ENCODE data around the gene MZF1.

Gene MZF1

GRCh38 chr19:58566989-58567388 lies 6.1 kb downstream of the MZF1 start:
- no peaks in the 10 kb centered on the region for H3K9me3 ChIP-seq

GRCh38 chr19:58563823-58564222 lies 9.3 kb downstream of the MZF1 start:
- H3K4me3 ChIP-seq (ENCODE audit: low read depth in 1 of 2, low read length in 1 of 2): no peak overlapping the region
- TF ChIP-seq, protein P1, sequence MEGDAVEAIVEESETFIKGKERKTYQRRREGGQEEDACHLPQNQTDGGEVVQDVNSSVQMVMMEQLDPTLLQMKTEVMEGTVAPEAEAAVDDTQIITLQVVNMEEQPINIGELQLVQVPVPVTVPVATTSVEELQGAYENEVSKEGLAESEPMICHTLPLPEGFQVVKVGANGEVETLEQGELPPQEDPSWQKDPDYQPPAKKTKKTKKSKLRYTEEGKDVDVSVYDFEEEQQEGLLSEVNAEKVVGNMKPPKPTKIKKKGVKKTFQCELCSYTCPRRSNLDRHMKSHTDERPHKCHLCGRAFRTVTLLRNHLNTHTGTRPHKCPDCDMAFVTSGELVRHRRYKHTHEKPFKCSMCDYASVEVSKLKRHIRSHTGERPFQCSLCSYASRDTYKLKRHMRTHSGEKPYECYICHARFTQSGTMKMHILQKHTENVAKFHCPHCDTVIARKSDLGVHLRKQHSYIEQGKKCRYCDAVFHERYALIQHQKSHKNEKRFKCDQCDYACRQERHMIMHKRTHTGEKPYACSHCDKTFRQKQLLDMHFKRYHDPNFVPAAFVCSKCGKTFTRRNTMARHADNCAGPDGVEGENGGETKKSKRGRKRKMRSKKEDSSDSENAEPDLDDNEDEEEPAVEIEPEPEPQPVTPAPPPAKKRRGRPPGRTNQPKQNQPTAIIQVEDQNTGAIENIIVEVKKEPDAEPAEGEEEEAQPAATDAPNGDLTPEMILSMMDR (IDR thresholded peaks at IDR 0.05): no peak

More at GRCh38 chr19:58566989-58567388, 6.1 kb downstream of the MZF1 start:
- peaks cover 28% of the 10 kb centered on the region for H3K36me3 ChIP-seq
- peaks cover 26% of the 10 kb centered on the region for H3K27me3 ChIP-seq
- H3K4me1 ChIP-seq (ENCODE audit: control insufficient read depth in 1 of 2, insufficient read depth in 1 of 2, low read depth in 1 of 2, low read length in 1 of 2): peaks cover 34 to 35% of the 10 kb centered on the region in 2 experiments
- H3K27ac ChIP-seq: no peak overlapping the region
- H3K4me3 ChIP-seq (ENCODE audit: low read depth in 1 of 2, low read length in 1 of 2): no peak overlapping the region
- TF ChIP-seq, protein P1 (IDR thresholded peaks at IDR 0.05): no peak

GRCh38 chr19:58563034-58563573 lies 10.0 kb downstream of the MZF1 start:
- Histone ChIP-seq H3K4me1 (ENCODE audit: control insufficient read depth in 1 of 2, insufficient read depth in 1 of 2, low read depth in 1 of 2, low read length in 1 of 2) (peaks cover 28 to 32% of the 10 kb centered on the region in 2 experiments), H3K27ac (peak overlapping the region; percentile 54)

More at GRCh38 chr19:58563823-58564222, 9.3 kb downstream of the MZF1 start:
- Histone ChIP-seq H3K4me1 (ENCODE audit: control insufficient read depth in 1 of 2, insufficient read depth in 1 of 2, low read depth in 1 of 2, low read length in 1 of 2) (peaks cover 28 to 32% of the 10 kb centered on the region in 2 experiments), H3K27me3 (peaks cover 43% of the 10 kb centered on the region), H3K27ac (no peak overlapping the region), H3K36me3 (peaks cover 17% of the 10 kb centered on the region), H3K9me3 (no peaks in the 10 kb centered on the region)

DNA sequence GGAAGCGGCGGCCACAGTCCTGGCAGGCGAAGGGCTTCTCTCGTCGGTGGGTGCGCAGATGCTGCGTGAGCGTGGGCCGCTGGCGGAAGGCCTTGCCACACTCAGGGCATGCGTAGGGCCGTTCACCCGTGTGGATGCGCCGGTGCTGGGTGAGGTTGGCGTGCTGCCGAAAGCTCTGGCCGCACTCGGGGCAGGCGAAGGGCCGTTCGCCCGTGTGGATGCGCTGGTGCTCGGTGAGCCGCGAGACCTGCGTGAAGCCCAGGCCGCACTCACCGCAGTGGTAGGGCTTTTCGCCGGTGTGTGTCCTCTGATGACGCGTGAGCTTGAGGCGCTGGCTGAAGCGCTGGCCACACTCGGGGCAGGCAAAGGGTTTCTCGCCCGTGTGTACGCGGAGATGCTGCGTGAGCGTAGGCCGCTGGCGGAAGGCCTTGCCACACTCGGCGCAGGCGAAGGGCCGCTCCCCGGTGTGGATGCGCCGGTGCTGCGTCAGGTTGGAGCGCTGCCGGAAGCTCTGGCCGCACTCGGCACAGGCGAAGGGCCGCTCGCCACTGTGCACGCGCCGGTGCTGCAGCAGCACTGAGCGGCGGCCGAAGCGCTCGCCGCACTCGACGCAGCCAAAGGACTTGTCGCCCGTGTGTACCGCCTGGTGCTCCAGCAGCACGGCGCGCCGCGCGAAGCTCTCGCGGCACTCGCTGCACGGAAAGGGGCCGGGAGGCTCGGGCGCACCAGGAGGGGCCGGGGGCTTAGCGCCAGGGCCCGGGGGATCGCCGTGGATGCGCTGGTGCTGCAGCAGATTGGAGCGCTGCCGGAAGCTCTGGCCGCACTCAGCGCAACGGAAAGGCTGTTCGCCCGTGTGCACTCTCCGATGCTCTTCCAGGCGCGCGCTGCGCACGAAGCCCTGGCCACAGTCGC lies 10.8 kb downstream of the MZF1 start:
- Histone ChIP-seq H3K9me3 (no peaks in the 10 kb centered on the region), H3K4me3 (ENCODE audit: low read depth in 1 of 2, low read length in 1 of 2) (peak overlapping the region; percentile 27 to 52), H3K4me1 (ENCODE audit: control insufficient read depth in 1 of 2, insufficient read depth in 1 of 2, low read depth in 1 of 2, low read length in 1 of 2) (peaks cover 33 to 39% of the 10 kb centered on the region in 2 experiments), H3K27ac (peak overlapping the region; percentile 54), H3K36me3 (peaks cover 13% of the 10 kb centered on the region), H3K27me3 (peaks cover 43% of the 10 kb centered on the region)
- TF ChIP-seq, protein P1 (IDR thresholded peaks at IDR 0.05): no peak

More at GRCh38 chr19:58563034-58563573, 10.0 kb downstream of the MZF1 start:
- Histone ChIP-seq H3K9me3 (no peaks in the 10 kb centered on the region), H3K4me3 (ENCODE audit: low read depth in 1 of 2, low read length in 1 of 2) (peak overlapping the region; percentile 27 to 52), H3K36me3 (peaks cover 14% of the 10 kb centered on the region), H3K27me3 (peaks cover 43% of the 10 kb centered on the region)
- TF ChIP-seq, protein P1 (IDR thresholded peaks at IDR 0.05): no peak

DNA sequence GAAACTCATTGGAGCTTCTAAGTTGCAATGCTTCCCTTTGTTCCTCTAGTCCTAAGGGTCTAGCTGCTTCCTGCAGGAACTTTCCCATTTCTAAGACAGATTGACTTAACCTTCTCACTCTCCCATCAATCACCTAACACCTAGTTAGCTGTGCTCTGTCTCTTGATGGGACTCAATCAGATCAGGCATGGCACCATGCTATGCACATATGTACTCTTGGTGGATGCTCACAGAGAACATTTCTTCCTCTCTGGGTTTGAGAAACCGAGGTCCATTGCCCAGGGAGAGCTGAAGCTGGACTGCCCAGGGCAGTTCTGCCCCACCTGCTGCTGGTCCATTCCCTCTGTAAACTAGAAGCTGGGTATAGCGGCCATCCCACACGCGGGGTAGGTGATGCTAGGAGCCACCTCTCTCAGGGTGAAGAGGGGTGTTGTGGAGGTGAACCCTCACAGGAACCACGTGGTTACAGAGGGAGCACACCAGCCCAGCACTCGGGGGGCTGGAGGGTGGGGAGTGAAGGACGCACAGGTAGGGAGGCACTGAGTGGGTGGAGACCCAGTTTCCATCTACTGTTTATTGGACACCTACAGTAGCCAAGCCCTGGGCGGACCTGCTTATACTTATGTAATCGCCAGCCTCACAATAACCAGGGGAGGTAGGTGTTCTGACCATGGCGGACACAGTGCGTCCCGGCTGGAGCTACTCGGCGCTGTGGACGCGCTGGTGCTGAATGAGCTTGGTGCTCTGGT lies 11.6 kb downstream of the MZF1 start:
- H3K9me3 ChIP-seq: no peaks in the 10 kb centered on the region
- peaks cover 41 to 47% of the 10 kb centered on the region in 2 experiments for H3K4me1 ChIP-seq (ENCODE audit: control insufficient read depth in 1 of 2, insufficient read depth in 1 of 2, low read depth in 1 of 2, low read length in 1 of 2)
- peaks cover 13% of the 10 kb centered on the region for H3K36me3 ChIP-seq
- no peak overlapping the region for H3K4me3 ChIP-seq (ENCODE audit: low read depth in 1 of 2, low read length in 1 of 2)
- H3K27me3 ChIP-seq: peaks cover 43% of the 10 kb centered on the region
- no peak overlapping the region for H3K27ac ChIP-seq
- TF ChIP-seq, protein P1 (IDR thresholded peaks at IDR 0.05): no peak
